ENCODE results near the gene HEY2. TPM values are rescaled to one million over a fixed set of nuclear protein-coding genes. Genes with fewer than 3 reads are reported as not detected.
A peak's percentile ranks its signal among the peaks of the same experiment; 100 is the strongest.

Gene HEY2
- total RNA-seq, 1 donor from 2014 or later: 22.7 TPM

DNA sequence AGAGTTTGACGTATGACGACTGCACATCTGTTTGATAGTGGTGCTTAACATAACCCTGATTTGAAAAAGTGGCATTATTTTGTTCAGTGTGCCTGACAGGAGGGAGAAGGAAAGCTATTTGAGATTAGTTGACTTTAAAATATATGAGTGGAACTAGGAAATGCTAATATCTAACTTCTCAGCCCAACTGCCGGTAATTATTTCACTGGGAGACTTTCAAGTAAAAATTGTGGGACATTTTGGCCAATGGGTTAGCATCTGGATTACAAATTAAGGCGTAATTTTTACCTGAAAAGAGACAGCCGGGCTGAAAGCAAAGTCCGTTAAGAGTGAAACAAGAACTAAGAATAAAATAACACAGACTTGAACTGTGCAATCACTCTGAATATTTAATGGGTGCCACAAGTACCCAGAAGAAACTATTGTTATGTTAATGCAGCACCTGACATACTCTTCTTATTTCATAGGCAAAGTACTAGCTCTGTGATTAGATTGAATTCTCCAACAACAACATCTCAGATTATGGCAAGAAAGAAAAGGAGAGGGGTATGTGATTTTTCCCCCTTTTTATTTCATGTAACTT is 2.0 kb downstream of the HEY2 start:
- H3K4me1 Mint-ChIP-seq (ENCODE audit: unreplicated experiment): peaks cover 54% of the 10 kb centered on the region
- peak overlapping the region; percentile 95 for H3K4me3 Mint-ChIP-seq (ENCODE audit: unreplicated experiment)
- TF ChIP-seq, protein P1, sequence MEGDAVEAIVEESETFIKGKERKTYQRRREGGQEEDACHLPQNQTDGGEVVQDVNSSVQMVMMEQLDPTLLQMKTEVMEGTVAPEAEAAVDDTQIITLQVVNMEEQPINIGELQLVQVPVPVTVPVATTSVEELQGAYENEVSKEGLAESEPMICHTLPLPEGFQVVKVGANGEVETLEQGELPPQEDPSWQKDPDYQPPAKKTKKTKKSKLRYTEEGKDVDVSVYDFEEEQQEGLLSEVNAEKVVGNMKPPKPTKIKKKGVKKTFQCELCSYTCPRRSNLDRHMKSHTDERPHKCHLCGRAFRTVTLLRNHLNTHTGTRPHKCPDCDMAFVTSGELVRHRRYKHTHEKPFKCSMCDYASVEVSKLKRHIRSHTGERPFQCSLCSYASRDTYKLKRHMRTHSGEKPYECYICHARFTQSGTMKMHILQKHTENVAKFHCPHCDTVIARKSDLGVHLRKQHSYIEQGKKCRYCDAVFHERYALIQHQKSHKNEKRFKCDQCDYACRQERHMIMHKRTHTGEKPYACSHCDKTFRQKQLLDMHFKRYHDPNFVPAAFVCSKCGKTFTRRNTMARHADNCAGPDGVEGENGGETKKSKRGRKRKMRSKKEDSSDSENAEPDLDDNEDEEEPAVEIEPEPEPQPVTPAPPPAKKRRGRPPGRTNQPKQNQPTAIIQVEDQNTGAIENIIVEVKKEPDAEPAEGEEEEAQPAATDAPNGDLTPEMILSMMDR (IDR thresholded peaks at IDR 0.05): no peak
- DNase-seq (ENCODE audit: extremely low spot score, unreplicated experiment): no peak
- no peaks in the 10 kb centered on the region for H3K27me3 Mint-ChIP-seq (ENCODE audit: unreplicated experiment)
- no peaks in the 10 kb centered on the region for H3K9me3 Mint-ChIP-seq (ENCODE audit: unreplicated experiment)
- H3K36me3 Mint-ChIP-seq (ENCODE audit: unreplicated experiment): peaks cover 27% of the 10 kb centered on the region
- peak overlapping the region; percentile 23 for H3K27ac Mint-ChIP-seq (ENCODE audit: unreplicated experiment)

DNA sequence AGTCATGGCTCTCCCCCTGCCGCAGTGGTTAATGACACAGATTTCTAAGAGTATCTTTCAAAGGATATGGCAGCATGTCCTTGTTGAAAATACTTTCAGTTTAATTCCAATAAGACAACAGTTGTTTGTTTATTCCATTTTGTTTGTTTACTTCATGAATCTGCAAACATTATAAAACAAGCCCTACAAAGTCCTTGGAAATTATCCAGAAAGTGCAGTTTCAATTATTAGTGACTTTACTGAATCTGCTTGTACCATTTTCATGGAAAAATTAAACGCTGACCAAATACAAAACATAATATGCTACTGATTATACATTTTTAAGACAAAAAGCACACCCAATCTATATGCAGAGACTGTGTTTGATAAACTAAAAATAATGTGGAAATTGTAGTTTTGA is 3.3 kb downstream of the HEY2 start:
- DNase-seq (ENCODE audit: extremely low spot score, unreplicated experiment): no peak
- Mint-ChIP-seq H3K9me3 (ENCODE audit: unreplicated experiment) (no peaks in the 10 kb centered on the region), H3K27ac (ENCODE audit: unreplicated experiment) (peak overlapping the region; percentile 27), H3K27me3 (ENCODE audit: unreplicated experiment) (no peaks in the 10 kb centered on the region), H3K4me1 (ENCODE audit: unreplicated experiment) (peaks cover 52% of the 10 kb centered on the region), H3K36me3 (ENCODE audit: unreplicated experiment) (peaks cover 27% of the 10 kb centered on the region), H3K4me3 (ENCODE audit: unreplicated experiment) (peak overlapping the region; percentile 48)
- TF ChIP-seq, protein P1 (IDR thresholded peaks at IDR 0.05): no peak

DNA sequence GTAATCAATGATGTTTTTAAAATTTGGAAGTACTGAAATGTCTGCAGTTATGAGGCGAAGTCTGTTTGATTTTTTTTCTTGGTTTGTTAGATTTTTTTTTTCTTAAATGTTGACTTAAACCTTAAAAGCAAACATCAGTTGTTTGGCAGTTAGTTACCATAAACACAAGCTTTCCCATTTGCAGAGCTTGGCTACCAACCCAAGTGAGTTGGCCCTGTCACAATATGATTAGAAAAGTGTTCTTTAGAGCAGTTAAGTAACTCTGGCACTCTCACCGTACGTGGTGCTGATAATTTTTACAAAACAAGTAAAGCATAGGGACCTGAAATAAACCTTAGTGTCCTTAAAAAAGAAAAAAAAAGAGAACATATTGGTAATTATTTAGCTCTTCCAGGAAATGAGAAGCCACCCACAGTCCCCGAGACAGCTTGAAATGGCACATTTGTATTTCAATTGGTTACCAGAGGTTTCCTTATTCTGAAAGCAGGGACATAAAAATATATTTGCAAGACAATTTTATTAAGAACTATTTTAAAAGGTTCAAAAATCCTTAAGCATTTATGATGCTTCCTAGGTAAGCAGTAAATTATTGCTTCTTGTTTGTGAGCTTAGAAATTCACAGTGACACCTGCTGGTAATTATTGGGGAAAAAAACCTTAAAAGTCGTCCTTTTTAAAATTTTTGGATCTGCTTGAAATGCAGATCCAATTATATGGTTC is 3.9 kb downstream of the HEY2 start:
- H3K9me3 Mint-ChIP-seq (ENCODE audit: unreplicated experiment): no peaks in the 10 kb centered on the region
- H3K27ac Mint-ChIP-seq (ENCODE audit: unreplicated experiment): peak overlapping the region; percentile 34
- peaks cover 52% of the 10 kb centered on the region for H3K4me1 Mint-ChIP-seq (ENCODE audit: unreplicated experiment)
- TF ChIP-seq, protein P1 (IDR thresholded peaks at IDR 0.05): peak; percentile 70
- no peaks in the 10 kb centered on the region for H3K27me3 Mint-ChIP-seq (ENCODE audit: unreplicated experiment)
- no peak for DNase-seq (ENCODE audit: extremely low spot score, unreplicated experiment)
- peaks cover 27% of the 10 kb centered on the region for H3K36me3 Mint-ChIP-seq (ENCODE audit: unreplicated experiment)
- no peak overlapping the region for H3K4me3 Mint-ChIP-seq (ENCODE audit: unreplicated experiment)

DNA sequence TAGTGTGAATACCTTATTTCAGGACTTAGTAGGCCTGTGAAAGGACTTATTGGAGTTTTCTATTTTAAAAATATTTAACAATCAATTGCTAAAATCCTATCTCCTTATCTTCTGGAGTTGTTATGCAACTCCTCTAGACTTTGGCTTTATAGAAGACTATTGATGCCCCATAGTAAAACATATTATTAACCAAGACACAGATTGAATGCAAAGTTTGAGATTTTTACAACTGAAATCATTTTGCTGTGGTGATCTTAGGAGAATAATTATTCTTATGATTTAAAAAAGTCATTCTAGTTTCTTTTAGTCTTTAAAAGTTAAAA is 4.5 kb downstream of the HEY2 start:
- Mint-ChIP-seq H3K27ac (ENCODE audit: unreplicated experiment) (no peak overlapping the region), H3K4me1 (ENCODE audit: unreplicated experiment) (peaks cover 52% of the 10 kb centered on the region), H3K27me3 (ENCODE audit: unreplicated experiment) (no peaks in the 10 kb centered on the region), H3K36me3 (ENCODE audit: unreplicated experiment) (peaks cover 30% of the 10 kb centered on the region), H3K4me3 (ENCODE audit: unreplicated experiment) (no peak overlapping the region), H3K9me3 (ENCODE audit: unreplicated experiment) (no peaks in the 10 kb centered on the region)
- DNase-seq (ENCODE audit: extremely low spot score, unreplicated experiment): no peak
- TF ChIP-seq, protein P1 (IDR thresholded peaks at IDR 0.05): no peak

DNA sequence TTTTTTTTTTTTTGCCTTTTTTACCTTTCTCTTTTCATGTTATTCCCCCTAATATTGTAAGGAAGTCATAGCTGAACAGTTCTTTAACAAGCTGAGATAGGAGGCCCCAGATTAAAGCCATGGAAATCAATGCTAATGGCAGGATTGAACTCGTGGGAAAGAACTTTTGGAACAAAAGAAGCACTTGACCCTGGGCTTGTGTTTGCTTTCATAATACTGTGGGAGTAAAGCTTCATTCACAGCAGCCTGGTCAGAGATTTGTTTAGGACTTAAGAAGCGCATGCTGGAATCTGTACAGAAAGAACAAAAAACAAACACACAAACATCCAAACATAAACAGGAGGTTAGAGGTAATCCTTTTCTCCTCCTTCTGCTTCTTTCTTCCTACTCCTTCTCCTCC is 5.1 kb downstream of the HEY2 start:
- Mint-ChIP-seq H3K4me1 (ENCODE audit: unreplicated experiment) (peaks cover 58% of the 10 kb centered on the region), H3K9me3 (ENCODE audit: unreplicated experiment) (no peaks in the 10 kb centered on the region), H3K27ac (ENCODE audit: unreplicated experiment) (no peak overlapping the region), H3K4me3 (ENCODE audit: unreplicated experiment) (no peak overlapping the region), H3K27me3 (ENCODE audit: unreplicated experiment) (no peaks in the 10 kb centered on the region), H3K36me3 (ENCODE audit: unreplicated experiment) (peaks cover 37% of the 10 kb centered on the region)
- DNase-seq (ENCODE audit: extremely low spot score, unreplicated experiment): no peak
- TF ChIP-seq, protein P1 (IDR thresholded peaks at IDR 0.05): no peak

Measured in osteocyte (in vitro differentiated cells).